ENCODE measurements around the gene GJB4.

- no peak for TF ChIP-seq CTCF (IDR thresholded peaks at IDR 0.05; ENCODE audit: poor library complexity, severe bottlenecking)
- no peak for TF ChIP-seq EP300 (conservative IDR thresholded peaks at IDR 0.05; ENCODE audit: poor library complexity, severe bottlenecking)
- no peak for TF ChIP-seq SMC3 (conservative IDR thresholded peaks at IDR 0.05; ENCODE audit: poor library complexity)
- no peak for TF ChIP-seq POLR2AphosphoS5 (IDR thresholded peaks at IDR 0.05)
- TF ChIP-seq EZH2 (IDR thresholded peaks at IDR 0.05; ENCODE audit: borderline replicate concordance, insufficient read depth, low read length, poor library complexity, severe bottlenecking): no peak
Observed at GRCh38 chr1:34781071-34781843, 21.7 kb downstream of the GJB4 start, which contains the start of gene GJB3.
